Erythroblast (primary cell): ENCODE measurements around the gene RESF1.
A peak's percentile ranks its signal among the peaks of the same experiment; 100 is the strongest.
"Not testable (repeated sequence)": the region's sequence is repeated elsewhere in the genome, so short reads cannot be mapped to it uniquely, and the experiment has no call there.

ENCODE experiments used
- DNase-seq, 2 experiments: peaks; one replicate each; lab custom pipeline; 2025; lab: John Stamatoyannopoulos, UW
- GATA1 ChIP-seq: IDR thresholded peaks from 2 replicates; pipeline ENCODE4 v1.6.1; 2011; ENCODE audit warnings: low read depth, mild to moderate bottlenecking, control low read depth, low read length, moderate library complexity
- POLR2A ChIP-seq: IDR thresholded peaks from 2 replicates; pipeline ENCODE4 v1.6.1; 2011; ENCODE audit warnings: mild to moderate bottlenecking, low read length

RESF1 gene, protein sequence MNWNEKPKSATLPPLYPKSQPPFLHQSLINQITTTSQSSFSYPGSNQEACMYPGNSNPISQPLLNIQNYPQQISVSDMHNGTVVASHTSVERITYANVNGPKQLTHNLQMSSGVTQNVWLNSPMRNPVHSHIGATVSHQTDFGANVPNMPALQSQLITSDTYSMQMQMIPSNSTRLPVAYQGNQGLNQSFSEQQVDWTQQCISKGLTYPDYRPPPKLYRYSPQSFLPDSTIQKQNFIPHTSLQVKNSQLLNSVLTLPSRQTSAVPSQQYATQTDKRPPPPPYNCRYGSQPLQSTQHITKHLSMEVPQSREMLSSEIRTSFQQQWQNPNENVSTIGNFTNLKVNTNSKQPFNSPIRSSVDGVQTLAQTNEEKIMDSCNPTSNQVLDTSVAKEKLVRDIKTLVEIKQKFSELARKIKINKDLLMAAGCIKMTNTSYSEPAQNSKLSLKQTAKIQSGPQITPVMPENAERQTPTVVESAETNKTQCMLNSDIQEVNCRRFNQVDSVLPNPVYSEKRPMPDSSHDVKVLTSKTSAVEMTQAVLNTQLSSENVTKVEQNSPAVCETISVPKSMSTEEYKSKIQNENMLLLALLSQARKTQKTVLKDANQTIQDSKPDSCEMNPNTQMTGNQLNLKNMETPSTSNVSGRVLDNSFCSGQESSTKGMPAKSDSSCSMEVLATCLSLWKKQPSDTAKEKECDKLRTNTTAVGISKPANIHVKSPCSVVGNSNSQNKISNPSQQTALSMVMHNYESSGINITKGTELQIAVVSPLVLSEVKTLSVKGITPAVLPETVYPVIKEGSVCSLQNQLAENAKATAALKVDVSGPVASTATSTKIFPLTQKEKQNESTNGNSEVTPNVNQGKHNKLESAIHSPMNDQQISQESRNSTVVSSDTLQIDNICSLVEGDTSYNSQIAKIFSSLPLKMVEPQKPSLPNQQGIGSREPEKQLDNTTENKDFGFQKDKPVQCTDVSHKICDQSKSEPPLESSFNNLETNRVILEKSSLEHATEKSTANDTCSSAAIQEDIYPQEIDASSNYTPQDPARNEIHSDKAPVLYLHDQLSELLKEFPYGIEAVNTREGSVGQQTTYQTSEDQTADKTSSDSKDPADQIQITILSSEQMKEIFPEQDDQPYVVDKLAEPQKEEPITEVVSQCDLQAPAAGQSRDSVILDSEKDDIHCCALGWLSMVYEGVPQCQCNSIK (N-terminal part only)

DNA sequence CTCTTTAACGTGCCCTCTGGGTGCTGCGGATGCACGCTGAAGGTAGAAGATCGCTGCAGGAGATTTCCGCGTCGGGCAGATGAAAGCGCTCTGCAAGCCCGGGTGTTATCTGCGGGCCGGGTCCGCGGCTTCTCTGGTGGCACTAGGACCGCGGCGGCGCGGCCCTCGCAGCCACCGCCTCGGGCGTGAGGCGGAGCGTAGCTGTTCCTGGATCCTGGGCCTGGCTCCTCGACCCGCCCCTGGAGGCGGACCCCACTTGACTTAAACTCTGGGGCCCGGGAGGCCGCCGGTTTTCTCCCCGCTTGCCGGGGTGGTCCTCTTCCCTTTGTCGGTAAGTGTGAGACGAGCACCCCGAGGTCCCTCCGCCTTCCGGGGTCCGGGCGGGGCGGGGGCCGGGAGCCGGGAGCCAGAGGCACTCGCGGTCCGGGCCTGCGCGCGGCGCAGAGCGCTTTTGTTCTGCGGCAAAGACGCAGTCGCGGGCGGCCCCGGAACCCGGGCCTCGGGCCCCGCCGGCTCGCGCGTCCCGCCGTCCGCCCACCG is at the start of gene RESF1:
Gene RESF1, plus strand, starts transcription at position 255 of the 540 bp plus-strand sequence. CDS start 21,541 bp downstream, outside the sequence.
- TF ChIP-seq POLR2A (peak; percentile 78), GATA1 (peak; percentile 90)
- DNase-seq, result peak; percentile 95 to 96

DNA sequence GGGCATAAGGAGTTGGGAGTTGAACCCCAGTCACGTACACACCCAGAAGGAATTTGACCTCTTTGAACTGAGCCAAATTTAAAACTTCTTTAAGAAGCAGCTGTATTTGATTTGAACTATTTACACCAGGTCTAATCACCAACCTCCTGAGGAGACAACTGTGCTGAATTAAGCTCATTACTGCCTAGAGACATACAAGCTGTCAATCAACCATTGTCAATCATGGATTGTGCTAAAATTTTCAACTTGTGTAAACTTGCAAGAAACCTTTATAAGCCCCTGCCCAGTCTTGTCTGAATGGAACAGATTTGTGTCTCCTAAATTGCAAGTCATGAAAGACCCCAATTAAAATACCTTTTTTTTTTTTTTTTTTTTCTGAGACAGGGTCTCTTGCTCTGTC is 44.3 kb upstream of the RESF1 start:
- no peak for DNase-seq
- TF ChIP-seq POLR2A (no peak), GATA1 (no peak)

DNA sequence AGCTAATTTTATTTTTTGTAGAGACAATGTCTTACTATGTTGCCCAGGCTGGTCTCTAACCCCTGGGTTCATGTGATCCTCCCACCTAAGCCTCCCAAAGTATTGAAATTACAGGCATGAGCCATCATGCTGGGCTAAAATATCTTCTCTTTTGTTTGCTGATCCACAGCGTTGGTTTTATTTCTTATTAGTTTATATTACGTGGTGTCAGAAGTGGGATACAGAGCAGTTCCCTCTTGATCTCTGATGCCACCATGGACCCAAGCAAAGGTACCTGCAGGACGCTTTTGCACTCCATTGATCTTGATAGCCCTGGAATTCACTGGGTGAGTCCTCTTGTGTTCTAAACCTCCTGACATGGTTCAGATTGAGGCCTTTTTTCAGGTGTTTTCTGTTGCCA is 43.8 kb upstream of the RESF1 start:
- TF ChIP-seq GATA1 (no peak), POLR2A (no peak)
- no peak for DNase-seq

DNA sequence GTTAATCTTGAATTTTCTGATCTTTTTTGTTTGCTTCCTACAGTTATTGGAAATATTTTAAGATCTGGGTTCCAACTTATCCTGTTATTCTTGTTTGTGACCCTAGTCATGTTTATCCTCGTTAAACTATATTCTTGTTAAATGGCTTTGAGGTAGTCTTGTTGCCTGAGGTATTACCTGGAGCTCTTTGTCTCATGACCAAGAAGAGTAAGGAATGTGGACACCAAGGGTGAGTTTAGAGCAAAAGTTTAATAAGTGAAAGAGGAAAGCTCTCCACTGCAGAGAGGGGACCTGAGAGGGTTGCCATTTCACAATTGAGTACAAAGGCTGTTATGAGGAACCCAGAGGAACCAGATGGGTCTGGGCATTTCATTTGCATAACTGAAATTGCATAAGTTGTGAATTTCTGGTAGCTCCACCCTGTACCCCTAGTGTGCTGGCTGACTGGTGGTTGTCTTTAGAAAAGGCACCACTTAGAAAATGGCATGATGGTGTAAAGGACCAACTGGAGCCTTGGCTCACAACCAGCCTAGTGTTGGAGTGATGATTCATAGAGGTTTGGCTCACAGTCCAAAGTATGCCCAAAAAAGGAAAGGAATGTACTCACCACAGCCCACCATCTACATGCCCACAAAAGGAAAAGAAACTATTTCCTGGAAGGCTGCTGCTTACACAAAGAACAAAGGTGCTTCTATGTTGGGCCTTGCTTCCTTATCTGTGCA is 36.7 kb upstream of the RESF1 start:
- TF ChIP-seq POLR2A (no peak), GATA1 (no peak)
- peak in 1 of 2 experiments; percentile 14 for DNase-seq

DNA sequence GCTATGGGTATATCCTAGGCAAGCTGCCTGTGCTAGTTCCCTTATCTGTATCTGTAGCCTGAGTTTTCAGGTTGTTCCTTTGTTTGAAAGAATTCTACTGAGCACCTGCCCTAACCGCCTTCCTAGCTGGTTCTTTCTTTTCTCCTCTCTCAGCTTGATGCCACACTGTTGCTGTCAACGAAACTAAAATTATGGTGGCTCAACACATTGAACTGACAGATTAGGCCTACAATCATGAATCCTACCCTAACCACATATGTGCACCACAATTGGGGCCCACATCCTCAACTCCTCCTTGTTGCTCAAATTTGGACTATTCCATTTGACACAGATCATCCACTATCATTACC is 36.2 kb upstream of the RESF1 start:
- TF ChIP-seq POLR2A (no peak), GATA1 (no peak)
- DNase-seq, result no peak

DNA sequence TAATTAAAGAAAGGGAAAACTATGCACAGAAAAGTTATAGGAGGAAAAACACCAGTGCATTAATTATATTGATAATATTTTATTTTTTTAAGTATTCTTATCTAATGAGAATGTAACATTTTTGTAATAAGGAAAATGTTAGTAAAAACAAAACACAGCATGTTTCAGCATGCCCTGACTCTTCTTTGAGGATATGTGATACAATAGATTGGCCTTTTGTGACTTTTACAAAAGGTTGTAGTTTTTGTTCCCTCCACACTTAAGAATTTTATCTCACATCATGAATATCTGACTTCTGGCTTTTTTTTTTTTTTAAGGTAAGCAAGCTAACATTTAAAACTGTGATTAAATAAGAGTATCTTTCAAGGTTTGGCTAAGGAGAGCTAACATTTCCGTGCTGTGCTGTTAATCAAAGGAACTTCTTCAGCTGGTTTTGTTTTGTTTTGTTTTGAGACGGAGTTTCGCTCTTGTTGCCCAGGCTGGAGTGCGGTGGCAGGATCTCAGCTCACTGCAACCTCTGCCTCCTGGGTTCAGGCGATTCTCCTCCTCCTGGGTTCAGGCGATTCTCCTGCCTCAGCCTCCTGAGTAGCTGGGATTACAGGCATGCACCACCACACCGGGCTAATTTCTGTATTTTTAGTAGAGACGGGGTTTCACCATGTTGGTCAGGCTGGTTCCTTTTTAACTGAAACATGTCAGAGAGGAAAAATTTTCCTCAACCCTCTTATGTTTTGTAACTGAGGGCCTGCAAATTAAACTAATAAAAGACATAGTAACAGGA is 30.8 kb upstream of the RESF1 start:
- TF ChIP-seq GATA1 (no peak), POLR2A (no peak)
- no peak for DNase-seq

DNA sequence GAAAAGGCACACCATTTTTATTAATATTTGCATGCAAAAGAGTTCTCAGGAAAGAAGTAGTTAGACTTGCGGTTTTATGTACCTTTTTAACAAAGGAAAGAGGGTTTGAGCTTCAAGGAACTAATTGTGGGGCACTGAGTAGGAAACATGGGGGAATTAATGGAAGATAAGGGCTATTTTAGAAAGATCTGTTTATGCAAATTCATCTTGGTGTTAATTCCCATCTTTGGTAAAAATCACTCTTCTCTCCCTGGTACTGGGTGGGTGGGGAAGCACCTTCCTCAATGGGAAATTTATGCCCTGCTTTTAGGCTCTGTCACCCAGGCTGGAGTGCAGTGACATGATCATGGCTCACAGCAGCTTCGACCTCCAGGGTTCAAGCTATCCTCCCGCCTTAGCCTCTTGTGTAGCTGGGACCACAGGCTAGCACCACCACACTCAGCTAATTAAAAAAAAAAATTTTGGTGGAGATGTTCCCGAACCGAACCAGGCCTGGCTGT is 30.1 kb upstream of the RESF1 start:
- TF ChIP-seq GATA1, result no peak
- no peak for TF ChIP-seq POLR2A
- DNase-seq, result no peak

DNA sequence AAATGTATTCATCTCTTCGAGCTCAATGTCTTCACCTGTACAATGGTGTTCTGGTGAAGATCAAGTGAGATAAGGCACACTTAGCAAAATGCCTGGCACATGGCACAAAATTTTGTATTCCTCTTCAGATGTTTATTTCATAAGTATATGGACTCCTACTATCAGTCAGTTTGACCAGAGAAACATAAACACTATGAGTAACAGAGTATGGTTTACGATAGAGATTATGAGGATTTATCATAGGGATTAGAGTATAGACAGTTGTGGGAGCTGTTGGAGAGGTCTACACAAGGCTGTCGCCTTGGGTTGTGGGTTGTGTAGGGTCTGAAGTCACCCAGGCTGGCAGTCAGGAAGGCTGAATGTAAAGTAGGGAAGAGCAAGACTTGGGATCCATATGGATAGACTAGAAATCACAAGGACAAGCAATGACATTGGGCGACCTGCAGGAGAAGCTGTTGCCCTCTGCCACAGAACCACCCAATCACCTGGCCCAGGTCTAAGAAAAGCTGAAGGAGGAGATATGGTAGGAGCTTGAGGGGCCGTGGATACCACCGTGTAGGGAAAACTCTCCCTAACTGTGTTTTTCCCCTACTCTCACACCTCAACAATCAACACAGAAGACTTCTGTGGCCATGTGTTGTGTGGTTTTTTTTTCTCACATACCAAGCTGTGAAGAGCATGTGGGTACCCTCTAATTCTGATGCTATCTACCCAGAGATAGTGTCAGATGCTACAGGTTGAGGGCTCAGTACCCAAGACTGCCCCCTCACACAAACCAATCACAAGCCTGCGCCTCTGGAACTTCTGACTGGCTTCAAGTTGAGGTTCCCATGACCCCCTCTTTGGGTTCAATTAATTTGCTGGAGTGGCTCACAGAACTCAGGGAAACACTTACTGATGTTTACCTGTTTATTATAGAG is 27.2 kb upstream of the RESF1 start:
- DNase-seq, result no peak
- no peak for TF ChIP-seq POLR2A

DNA sequence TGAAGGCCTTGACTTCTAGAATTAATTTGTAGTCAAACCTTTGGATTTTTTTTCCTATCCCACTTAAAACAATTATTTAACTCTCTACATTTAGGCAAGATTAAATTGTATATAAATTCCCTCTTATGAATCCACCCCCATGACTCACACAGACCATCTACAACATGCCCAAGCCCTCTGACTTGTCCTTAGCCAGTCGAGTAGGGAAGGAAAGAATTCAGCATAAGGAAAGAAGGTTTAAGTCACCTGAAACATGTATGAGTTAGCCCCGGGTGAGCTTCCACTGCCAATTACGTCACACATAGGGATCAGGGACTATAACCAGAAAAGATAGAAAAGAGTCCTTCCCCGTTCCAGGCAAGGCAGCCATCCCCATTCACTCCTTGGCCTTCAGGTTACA is 14.9 kb upstream of the RESF1 start:
- TF ChIP-seq POLR2A, result no peak
- no peak for TF ChIP-seq GATA1
- DNase-seq, result no peak

DNA sequence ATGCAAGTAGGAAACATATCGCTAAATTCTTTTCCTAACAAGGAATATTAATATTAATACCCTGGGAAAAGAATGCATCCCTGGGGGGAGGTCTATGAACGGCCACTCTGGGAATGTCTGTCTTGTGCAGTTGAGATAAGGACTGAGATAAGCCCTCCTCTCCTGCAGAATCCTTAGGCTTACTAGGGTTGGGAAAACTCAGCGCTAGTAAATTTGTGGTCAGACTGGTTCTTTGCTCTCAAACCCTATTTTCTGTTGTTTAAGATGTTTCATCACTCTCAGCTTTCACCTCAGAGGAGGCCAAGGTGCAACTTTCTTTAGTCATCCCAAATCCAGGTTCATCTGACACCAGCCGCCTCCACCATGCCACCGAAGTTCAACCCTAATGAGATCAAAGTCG is 11.2 kb upstream of the RESF1 start:
- DNase-seq, result no peak

DNA sequence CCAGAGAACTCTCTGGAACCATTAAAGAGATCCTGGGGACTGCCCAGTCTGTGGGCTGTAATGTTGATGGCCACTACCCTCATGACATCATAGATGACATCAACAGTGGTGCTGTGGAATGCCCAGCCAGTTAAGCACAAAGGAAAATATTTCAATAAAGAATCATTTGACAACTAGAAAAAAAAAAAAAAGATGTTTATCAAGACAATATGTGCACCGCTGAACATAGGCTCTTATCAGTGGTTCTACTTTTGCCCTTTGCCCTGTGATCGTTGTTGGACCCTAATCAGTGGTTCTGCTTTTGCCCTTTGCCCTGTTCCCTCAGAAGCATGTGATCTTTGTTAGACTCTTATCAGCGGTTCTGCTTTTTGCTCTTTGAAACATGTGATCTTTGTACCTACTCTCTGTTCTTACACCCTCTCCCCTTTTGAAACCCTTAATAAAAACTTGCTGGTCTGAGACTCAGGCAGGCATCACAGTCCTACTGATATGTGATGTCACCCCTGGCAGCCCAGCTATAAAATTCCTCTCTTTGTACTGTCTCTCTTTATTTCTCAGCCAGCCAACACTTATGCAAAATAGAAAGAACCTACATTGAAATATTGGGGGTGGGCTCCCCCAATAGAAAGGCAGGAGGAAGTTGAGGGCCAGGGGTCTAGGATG is 10.4 kb upstream of the RESF1 start:
- not testable (repeated sequence) for DNase-seq

More for the DNA sequence above, 11.2 kb upstream of the RESF1 start:
- TF ChIP-seq GATA1, result no peak
- TF ChIP-seq POLR2A, result no peak
